HepG2 (cell line): ENCODE results near the gene PPM1E. TPM values are rescaled to one million over a fixed set of nuclear protein-coding genes. Genes with fewer than 3 reads are reported as not detected.

ENCODE experiments used
- ATAC-seq: fragments of 200-7000 bp; cut with Tn5 transposase; 3 replicates; pipeline ENCODE4 v1.9.1; 2020; ENCODE audit warnings: mild to moderate bottlenecking, moderate library complexity
- BruUV-seq: library from RNA; stranded (reverse); fragments of 400-500 nt; replicated peaks from 2 replicates; lab custom pipeline; 2021; lab: Mats Ljungman, UMichigan
- CTCF ChIA-PET: fragments of 300-600 bp; formaldehyde crosslinking; extraction: SDS; loops from one replicate; lab custom pipeline; 2021; ENCODE audit warnings: low total read pairs, inconsistent platforms, low intra/inter-chr PET ratio; lab: Yijun Ruan, JAX
- POLR2A ChIA-PET: fragments of 350-600 bp; sonication (Branson Sonifier 250); formaldehyde crosslinking; loops from one replicate; lab custom pipeline; 2020; ENCODE audit warnings: antibody characterized with exemption, inconsistent platforms; lab: Yijun Ruan, JAX
- DNase-seq: peaks from one replicate; pipeline ENCODE4 v3.0.0-alpha.2; 2015; ENCODE audit warnings: low spot score
- FAIRE-seq: peaks from 3 replicates; lab custom pipeline; 2011; peaks lifted over from hg19 to GRCh38; lab: Jason Lieb, UNC
- H2AFZ ChIP-seq: one replicate; pipeline ENCODE4 v1.6.1; 2011; ENCODE audit warnings: low read length, inconsistent platforms
- H3K27ac ChIP-seq: fragments of 300-600 bp; 3 replicates; pipeline ENCODE4 v1.8.0; 2011; ENCODE audit warnings: mixed run types, mild to moderate bottlenecking, mixed read lengths, low read length, inconsistent platforms; ENCODE audit not compliant: insufficient read depth; ENCODE audit errors: extremely low read length
- H3K27me3 ChIP-seq, 2 experiments: fragments of 200-600 bp in 1 of 2; 2 replicates in 1 of 2; 3 replicates in 1 of 2; pipeline versions ENCODE4 v1.6.0 to v1.8.0; 2011; ENCODE audit warnings: low read length in 2 of 2, mild to moderate bottlenecking in 2 of 2, moderate library complexity in 2 of 2, inconsistent platforms in 1 of 2; ENCODE audit not compliant: insufficient read depth in 2 of 2, control insufficient read depth in 1 of 2
- H3K36me3 ChIP-seq, 2 experiments: fragments of 200-600 bp in 1 of 2; replicated peaks in 1 of 2; 2 replicates in 1 of 2; 3 replicates in 1 of 2; pipeline versions ENCODE4 v1.5.1 to v1.8.0; 2011; ENCODE audit warnings: low read length in 2 of 2, inconsistent platforms in 1 of 2; ENCODE audit not compliant: insufficient read depth in 2 of 2, control insufficient read depth in 1 of 2
- H3K4me1 ChIP-seq: 2 replicates; pipeline ENCODE4 v1.5.1; 2012; ENCODE audit warnings: low read length, inconsistent platforms; ENCODE audit not compliant: insufficient read depth
- H3K4me2 ChIP-seq: 2 replicates; pipeline ENCODE4 v1.6.0; 2011; ENCODE audit warnings: low read depth, low read length, inconsistent platforms
- H3K4me3 ChIP-seq, 3 experiments: fragments of 200-600 bp in 1 of 3; sonication (generic), shearing (Covaris generic) in 1 of 3; replicated peaks in 1 of 3; 2 replicates each; pipeline ENCODE4 v1.5.1; 2011 to 2016; ENCODE audit warnings: low read length in 3 of 3, inconsistent platforms in 2 of 3, low read depth in 2 of 3, mild to moderate bottlenecking in 2 of 3, control low read depth in 1 of 3, mixed read lengths in 1 of 3; ENCODE audit not compliant: insufficient read depth in 1 of 3
- H3K79me2 ChIP-seq: one replicate; pipeline ENCODE4 v1.6.1; 2011; ENCODE audit warnings: low read length, inconsistent platforms; ENCODE audit not compliant: insufficient read depth
- H3K9ac ChIP-seq: 2 replicates; pipeline ENCODE4 v1.6.0; 2011; ENCODE audit warnings: mild to moderate bottlenecking, low read depth, low read length, inconsistent platforms; ENCODE audit not compliant: insufficient read depth
- H3K9me3 ChIP-seq: 2 replicates; pipeline ENCODE4 v1.5.1; 2012; ENCODE audit warnings: mild to moderate bottlenecking, low read length
- H4K20me1 ChIP-seq: 2 replicates; pipeline ENCODE4 v1.6.0; 2011; ENCODE audit warnings: inconsistent platforms, mild to moderate bottlenecking, low read length, moderate library complexity; ENCODE audit not compliant: insufficient read depth
- HNF4G ChIP-seq, 2 experiments: sonication (generic) in 1 of 2; formaldehyde crosslinking in 1 of 2; IDR thresholded peaks; 2 replicates each; pipeline versions ENCODE4 v1.4.0 to v1.6.1; 2011 to 2020; ENCODE audit warnings: borderline replicate concordance in 2 of 2, low read depth in 2 of 2, mild to moderate bottlenecking in 2 of 2, low read length in 1 of 2, missing genetic modification reagents in 1 of 2, moderate library complexity in 1 of 2
- KAT8 ChIP-seq: IDR thresholded peaks from 2 replicates; pipeline ENCODE4 v1.6.1; 2016; ENCODE audit warnings: missing genetic modification reagents, missing compliant biosample characterization
- KMT2B ChIP-seq: IDR thresholded peaks from 2 replicates; pipeline ENCODE4 v1.6.1; 2016; ENCODE audit warnings: missing genetic modification reagents, missing compliant biosample characterization
- MATR3 ChIP-seq: sonication (generic); formaldehyde crosslinking; IDR thresholded peaks from 2 replicates; pipeline ENCODE4 v1.4.0; 2020; ENCODE audit warnings: missing genetic modification reagents
- NFATC3 ChIP-seq: sonication (generic); formaldehyde crosslinking; IDR thresholded peaks from 2 replicates; pipeline ENCODE4 v1.5.1; 2020; ENCODE audit warnings: mild to moderate bottlenecking, missing genetic modification reagents
- RARG ChIP-seq: sonication (generic); formaldehyde crosslinking; IDR thresholded peaks from 2 replicates; pipeline ENCODE4 v1.4.0; 2020; ENCODE audit warnings: low read depth, mild to moderate bottlenecking, missing genetic modification reagents
- SKI ChIP-seq: fragments of 450-650 bp; IDR thresholded peaks from one replicate; pipeline ENCODE4 v1.6.1; 2018; ENCODE audit warnings: mild to moderate bottlenecking; ENCODE audit not compliant: partially characterized antibody
- ZBTB38 ChIP-seq: sonication (generic); formaldehyde crosslinking; IDR thresholded peaks from 2 replicates; pipeline ENCODE4 v1.5.1; 2020; ENCODE audit warnings: mild to moderate bottlenecking, missing genetic modification reagents
- ZNF205 ChIP-seq: IDR thresholded peaks from 2 replicates; pipeline ENCODE4 v1.6.1; 2018; ENCODE audit warnings: missing biosample characterization, missing genetic modification reagents
- ZNF558 ChIP-seq: sonication (generic); formaldehyde crosslinking; IDR thresholded peaks from 2 replicates; pipeline ENCODE4 v1.9.0; 2022; ENCODE audit warnings: mild to moderate bottlenecking, missing genetic modification reagents, borderline replicate concordance
- WGBS: methylation state at CpG from one replicate; pipeline ENCODE4 v1.1.6; 2017; ENCODE audit warnings: low lambda C conversion rate; 5-methylcytosine and 5-hydroxymethylcytosine counted together
- in situ Hi-C: cut with HindIII; loops from 2 replicates; pipeline ENCODE4 v1.10.0; 2017; ENCODE audit warnings: low pct_unique_long_range_greater_than_20kb; ENCODE audit not compliant: extremely low pct_ligation_motif_present
- intact Hi-C: fragments of 100-400 bp; cut with micrococcal nuclease; formaldehyde crosslinking; loops from one replicate; pipeline ENCODE4 v1.10.0; 2022; ENCODE audit not compliant: unreplicated experiment
- polyA plus RNA-seq, 8 experiments: library from polyadenylated mRNA; depleted of rRNA in 3 of 8; stranded (reverse) in 7 of 8; unstranded in 1 of 8; fragments of >200 nt; fragmentation: Illumina TruSeq in 4 of 8; extraction: Trizol in 4 of 8; gene quantifications; 2 replicates each; pipeline versions ENCODE4 v1.2.1 to v1.2.3, GENCODE V29; 2011 to 2016; ENCODE audit warnings: low read depth in 4 of 8, missing spikeins in 1 of 8, mixed read lengths in 1 of 8; ENCODE audit not compliant: insufficient read depth in 1 of 8
- total RNA-seq, 5 experiments: library from RNA; depleted of rRNA; stranded (reverse); fragments of >200 nt; fragmentation: Illumina TruSeq; extraction: Trizol; gene quantifications; 2 replicates each; pipeline ENCODE4 v1.2.3, GENCODE V29; 2016; ENCODE audit warnings: low read depth in 1 of 5
- TF ChIP-seq, protein P1 (sequence below): sonication (generic); formaldehyde crosslinking; IDR thresholded peaks from 2 replicates; pipeline ENCODE4 v1.4.0; 2020; ENCODE audit warnings: missing genetic modification reagents
- TF ChIP-seq, protein P2 (sequence below): sonication (generic); formaldehyde crosslinking; IDR thresholded peaks from 2 replicates; pipeline ENCODE4 v1.5.1; 2020; ENCODE audit warnings: mild to moderate bottlenecking, missing genetic modification reagents, borderline replicate concordance
- TF ChIP-seq, protein P3 (sequence below): IDR thresholded peaks from 2 replicates; pipeline ENCODE4 v1.6.1; 2016; ENCODE audit warnings: mild to moderate bottlenecking, missing biosample characterization, missing genetic modification reagents

PPM1E gene
- total and polyA plus RNA-seq, 2 of the 13 experiments (the other 11 are each of a cell fraction or from before 2014, with no cell fraction given): 0.15 TPM; not detected in 1

DNA sequence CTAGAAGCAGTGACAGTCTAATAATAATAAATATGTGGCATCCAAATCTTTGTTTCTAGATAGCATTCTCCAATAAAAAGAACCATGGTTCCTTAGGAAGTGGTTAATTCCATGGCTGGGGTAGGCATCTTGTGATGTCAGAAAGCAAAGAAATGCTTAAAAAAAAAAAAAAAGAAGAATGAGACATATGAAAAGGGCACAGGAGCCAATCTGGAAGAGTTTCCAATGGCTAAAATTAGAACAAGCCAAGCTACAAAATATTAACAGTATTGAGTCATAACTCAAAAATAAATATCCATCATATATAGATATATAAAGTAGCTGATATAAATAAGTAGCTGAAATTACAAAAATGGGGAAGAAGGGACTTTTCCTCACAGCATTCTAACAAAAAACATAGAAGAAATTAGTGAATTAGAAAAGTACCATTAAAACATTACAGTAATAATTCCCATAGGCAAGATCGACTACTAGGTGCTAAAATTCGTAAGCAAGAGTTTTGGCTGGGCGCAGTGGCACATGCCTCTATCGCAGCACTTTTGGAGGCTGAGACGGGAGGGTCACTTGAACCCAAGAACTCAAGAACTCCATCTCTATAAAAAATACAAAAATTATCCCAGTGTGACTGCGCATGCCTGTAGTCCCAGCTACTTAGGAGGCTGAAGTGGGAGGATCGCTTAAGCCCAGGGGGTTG is 239.7 kb downstream of the PPM1E start (continued):
- TF ChIP-seq, protein P1, sequence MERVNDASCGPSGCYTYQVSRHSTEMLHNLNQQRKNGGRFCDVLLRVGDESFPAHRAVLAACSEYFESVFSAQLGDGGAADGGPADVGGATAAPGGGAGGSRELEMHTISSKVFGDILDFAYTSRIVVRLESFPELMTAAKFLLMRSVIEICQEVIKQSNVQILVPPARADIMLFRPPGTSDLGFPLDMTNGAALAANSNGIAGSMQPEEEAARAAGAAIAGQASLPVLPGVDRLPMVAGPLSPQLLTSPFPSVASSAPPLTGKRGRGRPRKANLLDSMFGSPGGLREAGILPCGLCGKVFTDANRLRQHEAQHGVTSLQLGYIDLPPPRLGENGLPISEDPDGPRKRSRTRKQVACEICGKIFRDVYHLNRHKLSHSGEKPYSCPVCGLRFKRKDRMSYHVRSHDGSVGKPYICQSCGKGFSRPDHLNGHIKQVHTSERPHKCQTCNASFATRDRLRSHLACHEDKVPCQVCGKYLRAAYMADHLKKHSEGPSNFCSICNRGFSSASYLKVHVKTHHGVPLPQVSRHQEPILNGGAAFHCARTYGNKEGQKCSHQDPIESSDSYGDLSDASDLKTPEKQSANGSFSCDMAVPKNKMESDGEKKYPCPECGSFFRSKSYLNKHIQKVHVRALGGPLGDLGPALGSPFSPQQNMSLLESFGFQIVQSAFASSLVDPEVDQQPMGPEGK (CRISPR knock-in tag): no peak
- TF ChIP-seq ZBTB38 (CRISPR knock-in tag): no peak
- TF ChIP-seq MATR3 (CRISPR knock-in tag): no peak

DNA sequence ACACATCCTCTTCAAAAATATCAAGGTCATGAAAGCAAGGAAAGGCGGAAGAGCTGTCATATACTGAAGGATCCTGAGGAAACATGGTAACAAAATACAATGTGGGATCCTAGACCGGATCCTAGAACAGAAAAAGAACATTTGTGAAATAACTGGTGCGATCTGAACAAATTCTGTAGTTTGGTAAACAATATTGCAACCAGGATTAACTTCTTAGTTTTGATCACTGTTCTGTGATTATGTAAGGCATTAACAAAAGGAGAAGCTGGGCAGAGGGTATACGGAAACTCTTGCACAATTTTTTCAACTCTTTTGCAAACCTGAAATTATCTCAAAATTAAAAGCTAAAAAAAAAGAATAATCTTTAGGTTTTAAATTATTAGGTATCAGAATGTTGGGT is 241.3 kb downstream of the PPM1E start:
- BruUV-seq: no TSS peak
- Histone ChIP-seq H3K27me3 (no peaks in the 10 kb centered on the region), H3K4me3 (no peak overlapping the region), H3K9me3 (no peaks in the 10 kb centered on the region), H3K27ac (no peak overlapping the region), H3K79me2 (no peaks in the 10 kb centered on the region), H2AFZ (no peak overlapping the region), H4K20me1 (no peaks in the 10 kb centered on the region), H3K9ac (no peak overlapping the region), H3K36me3 (peaks cover 0 to 11% of the 10 kb centered on the region in 2 experiments; a peak in 4 of 5 replicates), H3K4me2 (no peak overlapping the region), H3K4me1 (peaks cover under 1% of the 10 kb centered on the region)
- in situ Hi-C loops (no loop called here), intact Hi-C loops (no loop called here)
- ChIA-PET CTCF (no interaction called here), POLR2A (no interaction called here)
- TF ChIP-seq KAT8 (CRISPR knock-in tag) (no peak), SKI (no peak), ZNF558 (no peak), NFATC3 (CRISPR knock-in tag) (no peak), HNF4G (IDR thresholded peaks at IDR 0.05; ENCODE audit: borderline replicate concordance, low read depth, low read length) (no peak), HNF4G (CRISPR knock-in tag; IDR thresholded peaks at IDR 0.05; ENCODE audit: borderline replicate concordance, low read depth) (no peak), RARG (CRISPR knock-in tag) (no peak), KMT2B (CRISPR knock-in tag) (no peak), ZNF205 (CRISPR knock-in tag) (no peak)
- TF ChIP-seq, protein P2, sequence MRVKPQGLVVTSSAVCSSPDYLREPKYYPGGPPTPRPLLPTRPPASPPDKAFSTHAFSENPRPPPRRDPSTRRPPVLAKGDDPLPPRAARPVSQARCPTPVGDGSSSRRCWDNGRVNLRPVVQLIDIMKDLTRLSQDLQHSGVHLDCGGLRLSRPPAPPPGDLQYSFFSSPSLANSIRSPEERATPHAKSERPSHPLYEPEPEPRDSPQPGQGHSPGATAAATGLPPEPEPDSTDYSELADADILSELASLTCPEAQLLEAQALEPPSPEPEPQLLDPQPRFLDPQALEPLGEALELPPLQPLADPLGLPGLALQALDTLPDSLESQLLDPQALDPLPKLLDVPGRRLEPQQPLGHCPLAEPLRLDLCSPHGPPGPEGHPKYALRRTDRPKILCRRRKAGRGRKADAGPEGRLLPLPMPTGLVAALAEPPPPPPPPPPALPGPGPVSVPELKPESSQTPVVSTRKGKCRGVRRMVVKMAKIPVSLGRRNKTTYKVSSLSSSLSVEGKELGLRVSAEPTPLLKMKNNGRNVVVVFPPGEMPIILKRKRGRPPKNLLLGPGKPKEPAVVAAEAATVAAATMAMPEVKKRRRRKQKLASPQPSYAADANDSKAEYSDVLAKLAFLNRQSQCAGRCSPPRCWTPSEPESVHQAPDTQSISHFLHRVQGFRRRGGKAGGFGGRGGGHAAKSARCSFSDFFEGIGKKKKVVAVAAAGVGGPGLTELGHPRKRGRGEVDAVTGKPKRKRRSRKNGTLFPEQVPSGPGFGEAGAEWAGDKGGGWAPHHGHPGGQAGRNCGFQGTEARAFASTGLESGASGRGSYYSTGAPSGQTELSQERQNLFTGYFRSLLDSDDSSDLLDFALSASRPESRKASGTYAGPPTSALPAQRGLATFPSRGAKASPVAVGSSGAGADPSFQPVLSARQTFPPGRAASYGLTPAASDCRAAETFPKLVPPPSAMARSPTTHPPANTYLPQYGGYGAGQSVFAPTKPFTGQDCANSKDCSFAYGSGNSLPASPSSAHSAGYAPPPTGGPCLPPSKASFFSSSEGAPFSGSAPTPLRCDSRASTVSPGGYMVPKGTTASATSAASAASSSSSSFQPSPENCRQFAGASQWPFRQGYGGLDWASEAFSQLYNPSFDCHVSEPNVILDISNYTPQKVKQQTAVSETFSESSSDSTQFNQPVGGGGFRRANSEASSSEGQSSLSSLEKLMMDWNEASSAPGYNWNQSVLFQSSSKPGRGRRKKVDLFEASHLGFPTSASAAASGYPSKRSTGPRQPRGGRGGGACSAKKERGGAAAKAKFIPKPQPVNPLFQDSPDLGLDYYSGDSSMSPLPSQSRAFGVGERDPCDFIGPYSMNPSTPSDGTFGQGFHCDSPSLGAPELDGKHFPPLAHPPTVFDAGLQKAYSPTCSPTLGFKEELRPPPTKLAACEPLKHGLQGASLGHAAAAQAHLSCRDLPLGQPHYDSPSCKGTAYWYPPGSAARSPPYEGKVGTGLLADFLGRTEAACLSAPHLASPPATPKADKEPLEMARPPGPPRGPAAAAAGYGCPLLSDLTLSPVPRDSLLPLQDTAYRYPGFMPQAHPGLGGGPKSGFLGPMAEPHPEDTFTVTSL (CRISPR knock-in tag): no peak
- TF ChIP-seq, protein P3, sequence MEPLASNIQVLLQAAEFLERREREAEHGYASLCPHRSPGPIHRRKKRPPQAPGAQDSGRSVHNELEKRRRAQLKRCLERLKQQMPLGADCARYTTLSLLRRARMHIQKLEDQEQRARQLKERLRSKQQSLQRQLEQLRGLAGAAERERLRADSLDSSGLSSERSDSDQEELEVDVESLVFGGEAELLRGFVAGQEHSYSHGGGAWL (CRISPR knock-in tag): no peak
- FAIRE-seq (no peak), DNase-seq (no peak), ATAC-seq (no peak)
- 97% methylated on average over 4 of the region's 4 CpGs for WGBS
